Calu3 (cell line): ENCODE measurements around the gene NAA80. TPM values are rescaled to one million over a fixed set of nuclear protein-coding genes. Genes with fewer than 3 reads are reported as not detected.

Source experiments
- BruUV-seq: library from RNA; stranded (reverse); fragments of 400-500 nt; replicated peaks from 2 replicates; lab custom pipeline; 2021; lab: Mats Ljungman, UMichigan
- CTCF ChIA-PET: fragments of 300-600 bp; sonication (Branson Sonifier 250); formaldehyde crosslinking; loops from one replicate; lab custom pipeline; 2022; ENCODE audit warnings: antibody characterized with exemption; lab: Charles Lee
- DNase-seq: peaks from one replicate; pipeline ENCODE4 v3.0.0; 2022
- H3K27ac Mint-ChIP-seq: one replicate; pipeline ENCODE4 v1.8.0; 2022; ENCODE audit warnings: mixed read lengths; ENCODE audit not compliant: unreplicated experiment
- H3K27me3 Mint-ChIP-seq: one replicate; pipeline ENCODE4 v1.8.0; 2022; ENCODE audit warnings: mixed read lengths; ENCODE audit not compliant: unreplicated experiment
- H3K36me3 Mint-ChIP-seq: one replicate; pipeline ENCODE4 v1.8.0; 2022; ENCODE audit warnings: mild to moderate bottlenecking, moderate library complexity, mixed read lengths; ENCODE audit not compliant: insufficient read depth, unreplicated experiment
- H3K4me1 Mint-ChIP-seq: one replicate; pipeline ENCODE4 v1.8.0; 2022; ENCODE audit warnings: mild to moderate bottlenecking, low read depth, mixed read lengths; ENCODE audit not compliant: unreplicated experiment
- H3K4me3 Mint-ChIP-seq: one replicate; pipeline ENCODE4 v1.8.0; 2022; ENCODE audit warnings: mild to moderate bottlenecking, low read depth, moderate library complexity, mixed read lengths; ENCODE audit not compliant: unreplicated experiment
- H3K9me3 Mint-ChIP-seq: one replicate; pipeline ENCODE4 v1.8.0; 2022; ENCODE audit warnings: low read depth, mixed read lengths; ENCODE audit not compliant: unreplicated experiment
- intact Hi-C: fragments of 100-400 bp; cut with micrococcal nuclease; formaldehyde crosslinking; loops from one replicate; pipeline ENCODE4 v1.10.0; 2022; ENCODE audit not compliant: unreplicated experiment
- total RNA-seq: library from RNA; stranded (reverse); gene quantifications from 2 replicates; pipeline ENCODE4 v1.2.3, GENCODE V29; 2022
- TF ChIP-seq, protein P1 (sequence below): fragments of 200-600 bp; IDR thresholded peaks from one replicate; pipeline ENCODE4 v1.8.0; 2022; ENCODE audit warnings: antibody characterized with exemption; ENCODE audit not compliant: unreplicated experiment

Gene NAA80
- total RNA-seq, 1 experiment from 2014 or later: 15.0 TPM

GRCh38 chr3:50278123-50278879 is 20.9 kb downstream of the NAA80 start:
- CTCF ChIA-PET: interaction anchor here (0.6 to 1.1 kb wide), 3 partner anchors 21 to 88 kb away, joined by 3 to 6 read pairs (median 3); partner anchors contain the start of genes HYAL3 and NAA80
- no peak overlapping the region for H3K27ac Mint-ChIP-seq
- no TSS peak for BruUV-seq

GRCh38 chr3:50276762-50277101 is 22.5 kb downstream of the NAA80 start:
- no TSS peak for BruUV-seq
- TF ChIP-seq, protein P1, sequence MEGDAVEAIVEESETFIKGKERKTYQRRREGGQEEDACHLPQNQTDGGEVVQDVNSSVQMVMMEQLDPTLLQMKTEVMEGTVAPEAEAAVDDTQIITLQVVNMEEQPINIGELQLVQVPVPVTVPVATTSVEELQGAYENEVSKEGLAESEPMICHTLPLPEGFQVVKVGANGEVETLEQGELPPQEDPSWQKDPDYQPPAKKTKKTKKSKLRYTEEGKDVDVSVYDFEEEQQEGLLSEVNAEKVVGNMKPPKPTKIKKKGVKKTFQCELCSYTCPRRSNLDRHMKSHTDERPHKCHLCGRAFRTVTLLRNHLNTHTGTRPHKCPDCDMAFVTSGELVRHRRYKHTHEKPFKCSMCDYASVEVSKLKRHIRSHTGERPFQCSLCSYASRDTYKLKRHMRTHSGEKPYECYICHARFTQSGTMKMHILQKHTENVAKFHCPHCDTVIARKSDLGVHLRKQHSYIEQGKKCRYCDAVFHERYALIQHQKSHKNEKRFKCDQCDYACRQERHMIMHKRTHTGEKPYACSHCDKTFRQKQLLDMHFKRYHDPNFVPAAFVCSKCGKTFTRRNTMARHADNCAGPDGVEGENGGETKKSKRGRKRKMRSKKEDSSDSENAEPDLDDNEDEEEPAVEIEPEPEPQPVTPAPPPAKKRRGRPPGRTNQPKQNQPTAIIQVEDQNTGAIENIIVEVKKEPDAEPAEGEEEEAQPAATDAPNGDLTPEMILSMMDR: no peak
- no peak overlapping the region for H3K4me3 Mint-ChIP-seq
- no peak overlapping the region for H3K27ac Mint-ChIP-seq
- DNase-seq: no peak
- CTCF ChIA-PET: interaction anchor here (0.6 kb wide), 1 partner anchor 33 kb away, joined by 4 read pairs; no protein-coding TSS in a partner anchor
- no peaks in the 10 kb centered on the region for H3K9me3 Mint-ChIP-seq
- no peaks in the 10 kb centered on the region for H3K27me3 Mint-ChIP-seq
- peaks cover 16% of the 10 kb centered on the region for H3K36me3 Mint-ChIP-seq
- intact Hi-C loops: loop anchor here (10.0 kb wide), 1 partner anchor 48 kb away; the partner anchor contains the start of genes HYAL2 and TUSC2
- H3K4me1 Mint-ChIP-seq: peaks cover 6% of the 10 kb centered on the region

More at GRCh38 chr3:50278123-50278879, 20.9 kb downstream of the NAA80 start:
- H3K36me3 Mint-ChIP-seq: peaks cover 14% of the 10 kb centered on the region
- H3K4me1 Mint-ChIP-seq: no peaks in the 10 kb centered on the region
- no peaks in the 10 kb centered on the region for H3K9me3 Mint-ChIP-seq
- intact Hi-C loops: loop anchor here (10.0 kb wide), 1 partner anchor 46 kb away; the partner anchor contains the start of genes HYAL2 and TUSC2
- DNase-seq: no peak
- TF ChIP-seq, protein P1: no peak
- no peak overlapping the region for H3K4me3 Mint-ChIP-seq
- H3K27me3 Mint-ChIP-seq: no peaks in the 10 kb centered on the region

DNA sequence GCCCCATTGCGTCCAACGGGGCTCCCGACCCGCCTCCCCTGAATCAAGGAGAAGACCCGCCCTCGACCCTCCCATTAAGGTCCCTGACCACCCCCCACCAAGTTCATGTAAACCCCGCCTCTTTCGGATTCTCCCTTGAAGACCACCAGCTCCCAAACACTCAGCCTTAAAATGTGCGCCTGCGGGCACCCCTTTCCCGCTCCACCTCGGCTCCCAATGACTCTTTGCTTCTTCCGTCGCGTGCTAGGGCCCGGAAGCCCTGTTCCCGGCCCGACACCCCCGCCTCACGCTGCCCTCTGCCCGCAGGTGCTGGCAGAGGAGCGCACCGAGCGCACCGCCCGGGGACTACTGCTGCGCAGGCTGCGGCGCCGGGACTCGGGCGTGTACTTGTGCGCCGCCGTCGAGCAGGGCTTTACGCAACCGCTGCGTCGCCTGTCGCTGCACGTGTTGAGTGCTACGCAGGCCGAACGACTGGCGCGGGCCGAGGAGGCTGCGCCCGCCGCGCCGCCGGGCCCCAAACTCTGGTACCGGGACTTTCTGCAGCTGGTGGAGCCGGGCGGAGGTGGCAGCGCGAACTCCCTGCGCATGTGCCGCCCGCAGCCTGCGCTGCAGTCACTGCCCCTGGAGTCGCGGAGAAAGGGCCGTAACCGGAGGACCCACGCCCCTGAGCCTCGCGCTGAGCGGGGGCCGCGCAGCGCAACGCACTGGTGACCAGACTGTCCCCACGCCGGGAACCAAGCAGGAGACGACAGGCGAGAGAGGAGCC is 23.0 kb downstream of the NAA80 start:
- BruUV-seq: no TSS peak
- Mint-ChIP-seq H3K27ac (no peak overlapping the region), H3K4me3 (no peak overlapping the region), H3K36me3 (peaks cover 21% of the 10 kb centered on the region), H3K27me3 (no peaks in the 10 kb centered on the region), H3K4me1 (peaks cover 11% of the 10 kb centered on the region), H3K9me3 (no peaks in the 10 kb centered on the region)
- intact Hi-C loops: loop anchor here (10.0 kb wide), 1 partner anchor 49 kb away; the partner anchor contains the start of genes HYAL2 and TUSC2
- no peak for DNase-seq
- TF ChIP-seq, protein P1: no peak
- CTCF ChIA-PET: no interaction called here

- intact Hi-C loops: loop anchor here (10.0 kb wide), 1 partner anchor 49 kb away; the partner anchor contains the start of genes HYAL2 and TUSC2
- no TSS peak for BruUV-seq
- Mint-ChIP-seq H3K27me3 (no peaks in the 10 kb centered on the region), H3K4me1 (peaks cover 19% of the 10 kb centered on the region), H3K36me3 (peaks cover 22% of the 10 kb centered on the region), H3K27ac (no peak overlapping the region), H3K9me3 (no peaks in the 10 kb centered on the region), H3K4me3 (no peak overlapping the region)
- DNase-seq: no peak
- CTCF ChIA-PET: no interaction called here
- TF ChIP-seq, protein P1: no peak
These were observed 23.8 kb downstream of the NAA80 start for GRCh38 chr3:50275141-50275995.
